ENCODE data around the gene FBRSL1.
"Not testable (repeated sequence)": the region's sequence is repeated elsewhere in the genome, so short reads cannot be mapped to it uniquely, and the experiment has no call there.

Gene FBRSL1

GRCh38 chr12:132453361-132454192 lies 36.4 kb upstream of the FBRSL1 start:
- DNase-seq (ENCODE audit: low spot score), result no peak

GRCh38 chr12:132454193-132454932 lies 35.6 kb upstream of the FBRSL1 start:
- DNase-seq (ENCODE audit: low spot score), result no peak

- no peak for DNase-seq (ENCODE audit: low spot score)
These were observed 35.0 kb upstream of the FBRSL1 start for GRCh38 chr12:132454933-132455418.

- DNase-seq (ENCODE audit: low spot score), result no peak
These were observed 34.4 kb upstream of the FBRSL1 start for GRCh38 chr12:132455565-132455964.

GRCh38 chr12:132456186-132456943 lies 33.6 kb upstream of the FBRSL1 start:
- no peak for DNase-seq (ENCODE audit: low spot score)

GRCh38 chr12:132456944-132457495 lies 32.9 kb upstream of the FBRSL1 start:
- peak; percentile 56 for DNase-seq (ENCODE audit: low spot score)

GRCh38 chr12:132458441-132458840 lies 31.5 kb upstream of the FBRSL1 start:
- no peak for DNase-seq (ENCODE audit: low spot score)

GRCh38 chr12:132458846-132459641 lies 30.9 kb upstream of the FBRSL1 start:
- DNase-seq (ENCODE audit: low spot score), result no peak

GRCh38 chr12:132460571-132460970 lies 29.4 kb upstream of the FBRSL1 start:
- peak; percentile 65 for DNase-seq (ENCODE audit: low spot score)

GRCh38 chr12:132461526-132461925 lies 28.4 kb upstream of the FBRSL1 start:
- DNase-seq (ENCODE audit: low spot score), result no peak

GRCh38 chr12:132462788-132463187 lies 27.2 kb upstream of the FBRSL1 start:
- no peak for DNase-seq (ENCODE audit: low spot score)

GRCh38 chr12:132463284-132463924 lies 26.5 kb upstream of the FBRSL1 start:
- DNase-seq (ENCODE audit: low spot score), result not testable (repeated sequence)

GRCh38 chr12:132464304-132464703 lies 25.6 kb upstream of the FBRSL1 start:
- not testable (repeated sequence) for DNase-seq (ENCODE audit: low spot score)

- no peak for DNase-seq (ENCODE audit: low spot score)
These were observed 25.1 kb upstream of the FBRSL1 start for GRCh38 chr12:132464820-132465219.

- DNase-seq (ENCODE audit: low spot score), result peak; percentile 95
These were observed 24.4 kb upstream of the FBRSL1 start for GRCh38 chr12:132465269-132466190.

- DNase-seq (ENCODE audit: low spot score), result peak; percentile 60
These were observed 23.4 kb upstream of the FBRSL1 start for GRCh38 chr12:132466241-132467201.

- no peak for DNase-seq (ENCODE audit: low spot score)
These were observed 22.4 kb upstream of the FBRSL1 start for GRCh38 chr12:132467511-132467910.

GRCh38 chr12:132469423-132469822 lies 20.5 kb upstream of the FBRSL1 start:
- no peak for DNase-seq (ENCODE audit: low spot score)
